HCT116 (cell line): Measurements from ENCODE around the gene KY. TPM values are rescaled to one million over a fixed set of nuclear protein-coding genes. Genes with fewer than 3 reads are reported as not detected.

Experiments
- ATAC-seq: fragments of 200-7000 bp; cut with Tn5 transposase; 2 replicates; pipeline ENCODE4 v1.9.1; 2020; ENCODE audit warnings: mild to moderate bottlenecking, moderate library complexity
- BruUV-seq: library from RNA; stranded (reverse); fragments of 400-500 nt; replicated peaks from 2 replicates; lab custom pipeline; 2021; lab: Mats Ljungman, UMichigan
- CTCF ChIA-PET: fragments of 300-600 bp; sonication (Branson Sonifier 250); formaldehyde crosslinking; loops from one replicate; lab custom pipeline; 2021; ENCODE audit warnings: antibody characterized with exemption; lab: Charles Lee
- POLR2A ChIA-PET: fragments of 300-600, 350-600 bp; sonication (Branson Sonifier 250); formaldehyde crosslinking; loops from one replicate; lab custom pipeline; 2021; ENCODE audit warnings: antibody characterized with exemption; lab: Charles Lee
- RAD21 ChIA-PET, 2 experiments: fragments of 300-600 bp; sonication (Branson Sonifier 250); formaldehyde crosslinking; loops; one replicate each; lab custom pipeline; 2023; ENCODE audit warnings: low total read pairs in 2 of 2; ENCODE audit not compliant: uncharacterized antibody in 2 of 2, unreplicated experiment in 2 of 2, low non-redundant PET in 1 of 2; lab: Charles Lee
- DNase-seq: peaks from one replicate; pipeline ENCODE4 v3.0.0-alpha.2; 2010; ENCODE audit warnings: low read depth, low spot score
- H2AFZ ChIP-seq: fragments of 200-600 bp; shearing (Covaris generic), sonication (generic); 2 replicates; pipeline ENCODE4 v1.6.1; 2017; ENCODE audit warnings: low read depth, mixed run types, mixed read lengths, antibody characterized with exemption, low read length; ENCODE audit not compliant: poor library complexity, severe bottlenecking
- H3K27ac ChIP-seq: 2 replicates; pipeline ENCODE4 v1.5.1; 2012; ENCODE audit warnings: low read depth, low read length
- H3K27me3 ChIP-seq: fragments of 200-600 bp; sonication (generic); 2 replicates; pipeline ENCODE4 v1.6.1; 2016; ENCODE audit warnings: mixed run types, low read length, mixed read lengths; ENCODE audit not compliant: insufficient read depth
- H3K36me3 ChIP-seq, 2 experiments: fragments of 200-500 bp in 1 of 2; fragments of 200-600 bp in 1 of 2; sonication (Bioruptor generic) in 1 of 2; sonication (generic) in 1 of 2; 2 replicates each; pipeline versions ENCODE4 v1.5.1 to v1.6.1; 2014 to 2016; ENCODE audit warnings: low read length in 2 of 2, inconsistent platforms in 1 of 2, mixed read lengths in 1 of 2, mixed run types in 1 of 2; ENCODE audit not compliant: insufficient read depth in 2 of 2, control insufficient read depth in 1 of 2
- H3K4me1 ChIP-seq, 2 experiments: fragments of 200-600 bp in 1 of 2; sonication (generic) in 1 of 2; 2 replicates each; pipeline versions ENCODE4 v1.5.1 to v1.6.1; 2012 to 2017; ENCODE audit warnings: low read length in 2 of 2, inconsistent platforms in 1 of 2, mild to moderate bottlenecking in 1 of 2, mixed read lengths in 1 of 2, mixed run types in 1 of 2, moderate library complexity in 1 of 2; ENCODE audit not compliant: insufficient read depth in 2 of 2, control insufficient read depth in 1 of 2
- H3K4me2 ChIP-seq: fragments of 200-600 bp; sonication (generic); 2 replicates; pipeline ENCODE4 v1.6.1; 2017; ENCODE audit warnings: mixed run types, low read length, mixed read lengths
- H3K4me3 ChIP-seq, 2 experiments: fragments of 200-600 bp in 1 of 2; sonication (generic) in 1 of 2; replicated peaks in 1 of 2; 2 replicates each; pipeline ENCODE4 v1.5.1; 2011 to 2016; ENCODE audit warnings: low read length in 2 of 2, control low read depth in 1 of 2, low read depth in 1 of 2, mild to moderate bottlenecking in 1 of 2, mixed read lengths in 1 of 2, mixed run types in 1 of 2
- H3K79me2 ChIP-seq: fragments of 200-600 bp; sonication (generic); 2 replicates; pipeline ENCODE4 v1.6.1; 2017; ENCODE audit warnings: mild to moderate bottlenecking, mixed run types, low read length, moderate library complexity, mixed read lengths; ENCODE audit not compliant: insufficient read depth
- H3K9ac ChIP-seq: fragments of 200-600 bp; sonication (generic); 2 replicates; pipeline ENCODE4 v1.6.1; 2016; ENCODE audit warnings: low read length, mixed read lengths
- H3K9me2 ChIP-seq: fragments of 200-600 bp; sonication (generic), shearing (Covaris generic); 2 replicates; pipeline ENCODE4 v1.6.1; 2017; ENCODE audit warnings: mixed run types, mild to moderate bottlenecking, moderate library complexity; ENCODE audit not compliant: insufficient read depth
- H3K9me3 ChIP-seq, 2 experiments: fragments of 200-500 bp in 1 of 2; fragments of 200-600 bp in 1 of 2; sonication (Bioruptor generic) in 1 of 2; sonication (generic) in 1 of 2; 2 replicates each; pipeline ENCODE4 v1.6.1; 2014 to 2017; ENCODE audit warnings: low read length in 2 of 2, mixed read lengths in 2 of 2, inconsistent platforms in 1 of 2, low read depth in 1 of 2, mild to moderate bottlenecking in 1 of 2, mixed run types in 1 of 2, moderate library complexity in 1 of 2; ENCODE audit not compliant: control insufficient read depth in 1 of 2, insufficient read depth in 1 of 2
- H4K20me1 ChIP-seq: fragments of 200-600 bp; sonication (generic), shearing (Covaris generic); 2 replicates; pipeline ENCODE4 v1.6.1; 2017; ENCODE audit warnings: mixed run types, mild to moderate bottlenecking, moderate library complexity; ENCODE audit not compliant: insufficient read depth
- ATF3 ChIP-seq: IDR thresholded peaks from 2 replicates; pipeline ENCODE4 v1.6.1; 2012
- CBX3 ChIP-seq: IDR thresholded peaks from 2 replicates; pipeline ENCODE4 v1.6.1; 2012; ENCODE audit warnings: low read depth
- ELF1 ChIP-seq: IDR thresholded peaks from 2 replicates; pipeline ENCODE4 v1.6.1; 2012; ENCODE audit warnings: low read depth, borderline replicate concordance
- EZH2 ChIP-seq: fragments of 200-600 bp; sonication (generic); IDR thresholded peaks from 2 replicates; pipeline ENCODE4 v1.6.1; 2017; ENCODE audit warnings: antibody characterized with exemption, mixed run types
- EZH2phosphoT487 ChIP-seq: fragments of 200-600 bp; IDR thresholded peaks from 2 replicates; pipeline ENCODE4 v1.6.1; 2018; ENCODE audit warnings: antibody characterized with exemption, borderline replicate concordance
- FOSL1 ChIP-seq: IDR thresholded peaks from 2 replicates; pipeline ENCODE4 v1.6.1; 2012; ENCODE audit warnings: low read depth
- RAD21 ChIP-seq: IDR thresholded peaks from 2 replicates; pipeline ENCODE4 v1.6.1; 2012; ENCODE audit warnings: low read depth, mild to moderate bottlenecking
- ZBTB33 ChIP-seq: IDR thresholded peaks from 2 replicates; pipeline ENCODE4 v1.6.1; 2011; ENCODE audit warnings: mild to moderate bottlenecking, low read length, moderate library complexity; ENCODE audit not compliant: insufficient replicate concordance; ENCODE audit errors: extremely low read depth
- ZFX ChIP-seq: fragments of 450-650 bp; IDR thresholded peaks from 2 replicates; pipeline ENCODE4 v1.6.1; 2017
- intact Hi-C: fragments of 100-400 bp; cut with micrococcal nuclease; formaldehyde crosslinking; loops from 2 replicates; pipeline ENCODE4 v1.10.0; 2022
- total RNA-seq: library from RNA; stranded (reverse); gene quantifications from one replicate; pipeline ENCODE4 v1.2.1, GENCODE V29; 2021; ENCODE audit not compliant: unreplicated experiment

Gene KY
- total RNA-seq, 1 experiment from 2014 or later = not detected

GRCh38 chr3:134665243-134665642, 14.4 kb upstream of the KY start:
- Histone ChIP-seq H2AFZ (no peak overlapping the region), H3K36me3 (no peaks in the 10 kb centered on the region), H4K20me1 (no peaks in the 10 kb centered on the region), H3K4me1 (peaks cover 0 to 13% of the 10 kb centered on the region in 2 experiments; a peak in 2 of 4 replicates), H3K27ac (no peak overlapping the region), H3K9me3 (no peaks in the 10 kb centered on the region), H3K9me2 (no peaks in the 10 kb centered on the region), H3K4me2 (no peak overlapping the region), H3K27me3 (no peaks in the 10 kb centered on the region), H3K9ac (no peak overlapping the region), H3K79me2 (no peaks in the 10 kb centered on the region)
- ATAC-seq = no peak
- POLR2A ChIA-PET = no interaction called here
- RAD21 ChIA-PET = no interaction called here
- no TSS peak for BruUV-seq
- intact Hi-C loops = no loop called here
- TF ChIP-seq FOSL1 = no peak
- no peak for TF ChIP-seq ZBTB33
- TF ChIP-seq ELF1 = no peak
- TF ChIP-seq EZH2phosphoT487 = no peak
- TF ChIP-seq EZH2 = no peak
- TF ChIP-seq, all 23 proteins: peak for 0
- CTCF ChIA-PET = no interaction called here
- no peak overlapping the region for H3K4me3 ChIP-seq
- DNase-seq = no peak

- no peak for DNase-seq
- Histone ChIP-seq H3K27ac (no peak overlapping the region), H3K27me3 (no peaks in the 10 kb centered on the region), H3K4me2 (no peak overlapping the region), H3K9me2 (no peaks in the 10 kb centered on the region), H4K20me1 (no peaks in the 10 kb centered on the region), H3K9me3 (no peaks in the 10 kb centered on the region), H3K79me2 (no peaks in the 10 kb centered on the region), H3K9ac (no peak overlapping the region), H2AFZ (no peak overlapping the region), H3K4me3 (no peak overlapping the region), H3K4me1 (peaks cover 0 to 13% of the 10 kb centered on the region in 2 experiments; a peak in 2 of 4 replicates), H3K36me3 (no peaks in the 10 kb centered on the region)
- RAD21 ChIA-PET = no interaction called here
- CTCF ChIA-PET = no interaction called here
- no TSS peak for BruUV-seq
- POLR2A ChIA-PET = no interaction called here
- no peak for ATAC-seq
- intact Hi-C loops = no loop called here
- TF ChIP-seq ZBTB33 (no peak), RAD21 (no peak), ATF3 (no peak), ZFX (no peak), CBX3 (no peak)
Measured at GRCh38 chr3:134663721-134664456, 13.1 kb upstream of the KY start.
